Measurements from ENCODE around the gene PRR19.
A peak's percentile ranks its signal among the peaks of the same experiment; 100 is the strongest.

The PRR19 gene

GRCh38 chr19:42293948-42294347 is 8.0 kb upstream of the PRR19 start:
- H3K27ac Mint-ChIP-seq = no peak overlapping the region
- no peaks in the 10 kb centered on the region for H3K27me3 Mint-ChIP-seq
- no peaks in the 10 kb centered on the region for H3K36me3 Mint-ChIP-seq

GRCh38 chr19:42294471-42295137 is 7.3 kb upstream of the PRR19 start:
- Mint-ChIP-seq H3K27ac (no peak overlapping the region), H3K36me3 (no peaks in the 10 kb centered on the region), H3K27me3 (no peaks in the 10 kb centered on the region), H3K4me3 (no peak overlapping the region), H3K4me1 (ENCODE audit: low read depth) (peaks cover 7% of the 10 kb centered on the region), H3K9me3 (ENCODE audit: low read depth) (no peaks in the 10 kb centered on the region)

More at GRCh38 chr19:42293948-42294347, 8.0 kb upstream of the PRR19 start:
- H3K4me1 Mint-ChIP-seq (ENCODE audit: low read depth) = peaks cover 7% of the 10 kb centered on the region
- no peak overlapping the region for H3K4me3 Mint-ChIP-seq
- H3K9me3 Mint-ChIP-seq (ENCODE audit: low read depth) = no peaks in the 10 kb centered on the region

GRCh38 chr19:42295342-42295741 is 6.6 kb upstream of the PRR19 start:
- no peak overlapping the region for H3K27ac Mint-ChIP-seq
- H3K36me3 Mint-ChIP-seq = no peaks in the 10 kb centered on the region
- no peaks in the 10 kb centered on the region for H3K27me3 Mint-ChIP-seq
- peaks cover 9% of the 10 kb centered on the region for H3K4me1 Mint-ChIP-seq (ENCODE audit: low read depth)
- no peaks in the 10 kb centered on the region for H3K9me3 Mint-ChIP-seq (ENCODE audit: low read depth)
- no peak overlapping the region for H3K4me3 Mint-ChIP-seq

- H3K27me3 Mint-ChIP-seq = no peaks in the 10 kb centered on the region
- H3K4me1 Mint-ChIP-seq (ENCODE audit: low read depth) = peaks cover 9% of the 10 kb centered on the region
- no peak overlapping the region for H3K4me3 Mint-ChIP-seq
- H3K27ac Mint-ChIP-seq = no peak overlapping the region
- H3K36me3 Mint-ChIP-seq = no peaks in the 10 kb centered on the region
- no peaks in the 10 kb centered on the region for H3K9me3 Mint-ChIP-seq (ENCODE audit: low read depth)
These were observed 6.0 kb upstream of the PRR19 start for GRCh38 chr19:42295831-42296525.

GRCh38 chr19:42297039-42297438 is 4.9 kb upstream of the PRR19 start:
- Mint-ChIP-seq H3K4me1 (ENCODE audit: low read depth) (peaks cover 11% of the 10 kb centered on the region), H3K27ac (no peak overlapping the region), H3K9me3 (ENCODE audit: low read depth) (no peaks in the 10 kb centered on the region), H3K4me3 (no peak overlapping the region), H3K27me3 (no peaks in the 10 kb centered on the region), H3K36me3 (no peaks in the 10 kb centered on the region)

- no peaks in the 10 kb centered on the region for H3K27me3 Mint-ChIP-seq
- peaks cover 19% of the 10 kb centered on the region for H3K4me1 Mint-ChIP-seq (ENCODE audit: low read depth)
- no peaks in the 10 kb centered on the region for H3K36me3 Mint-ChIP-seq
- H3K9me3 Mint-ChIP-seq (ENCODE audit: low read depth) = no peaks in the 10 kb centered on the region
- peak overlapping the region; percentile 89 for H3K4me3 Mint-ChIP-seq
- peak overlapping the region; percentile 90 for H3K27ac Mint-ChIP-seq
These were observed 1.2 kb downstream of the PRR19 start for GRCh38 chr19:42303101-42303464.

- Mint-ChIP-seq H3K4me3 (no peak overlapping the region), H3K27ac (no peak overlapping the region)
These were observed 1.9 kb downstream of the PRR19 start for GRCh38 chr19:42303876-42304275.

GRCh38 chr19:42306646-42307045 is 4.7 kb downstream of the PRR19 start:
- peaks cover 4% of the 10 kb centered on the region for H3K27me3 Mint-ChIP-seq
- H3K4me3 Mint-ChIP-seq = no peak overlapping the region
- no peak overlapping the region for H3K27ac Mint-ChIP-seq
- H3K9me3 Mint-ChIP-seq (ENCODE audit: low read depth) = no peaks in the 10 kb centered on the region
- H3K36me3 Mint-ChIP-seq = no peaks in the 10 kb centered on the region
- peaks cover 12% of the 10 kb centered on the region for H3K4me1 Mint-ChIP-seq (ENCODE audit: low read depth)

More at GRCh38 chr19:42303876-42304275, 1.9 kb downstream of the PRR19 start:
- no peaks in the 10 kb centered on the region for H3K27me3 Mint-ChIP-seq
- H3K36me3 Mint-ChIP-seq = no peaks in the 10 kb centered on the region
- H3K4me1 Mint-ChIP-seq (ENCODE audit: low read depth) = peaks cover 19% of the 10 kb centered on the region
- no peaks in the 10 kb centered on the region for H3K9me3 Mint-ChIP-seq (ENCODE audit: low read depth)

- Mint-ChIP-seq H3K4me3 (no peak overlapping the region), H3K36me3 (no peaks in the 10 kb centered on the region), H3K9me3 (ENCODE audit: low read depth) (no peaks in the 10 kb centered on the region), H3K4me1 (ENCODE audit: low read depth) (peaks cover 14% of the 10 kb centered on the region), H3K27ac (no peak overlapping the region), H3K27me3 (peaks cover 11% of the 10 kb centered on the region)
These were observed 7.8 kb downstream of the PRR19 start for GRCh38 chr19:42309686-42310085.

GRCh38 chr19:42311657-42312056 is 9.7 kb downstream of the PRR19 start:
- Mint-ChIP-seq H3K4me1 (ENCODE audit: low read depth) (peaks cover 14% of the 10 kb centered on the region), H3K4me3 (no peak overlapping the region), H3K27me3 (peaks cover 13% of the 10 kb centered on the region), H3K27ac (no peak overlapping the region), H3K36me3 (no peaks in the 10 kb centered on the region), H3K9me3 (ENCODE audit: low read depth) (no peaks in the 10 kb centered on the region)

- peaks cover 19% of the 10 kb centered on the region for H3K4me1 Mint-ChIP-seq (ENCODE audit: low read depth)
- H3K4me3 Mint-ChIP-seq = peak overlapping the region; percentile 80
- H3K36me3 Mint-ChIP-seq = no peaks in the 10 kb centered on the region
- peaks cover 13% of the 10 kb centered on the region for H3K27me3 Mint-ChIP-seq
- no peak overlapping the region for H3K27ac Mint-ChIP-seq
- H3K9me3 Mint-ChIP-seq (ENCODE audit: low read depth) = no peaks in the 10 kb centered on the region
These were observed 10.4 kb downstream of the PRR19 start for GRCh38 chr19:42312370-42312769.

GRCh38 chr19:42313096-42313839 is 11.3 kb downstream of the PRR19 start, which contains the start of gene TMEM145:
Gene TMEM145, plus strand, starts transcription at chr19:42313309. Its CDS starts 68 bp downstream, at chr19:42313377.
- Mint-ChIP-seq H3K4me3 (peak within 1 kb of the TSS; percentile 80), H3K27me3 (peaks cover 13% of the 10 kb centered on the region), H3K27ac (no peak within 1 kb of the TSS), H3K4me1 (ENCODE audit: low read depth) (peaks cover 19% of the 10 kb centered on the region), H3K36me3 (no peaks in the 10 kb centered on the region), H3K9me3 (ENCODE audit: low read depth) (no peaks in the 10 kb centered on the region)

GRCh38 chr19:42313840-42314755 is 12.2 kb downstream of the PRR19 start:
- H3K9me3 Mint-ChIP-seq (ENCODE audit: low read depth) = no peaks in the 10 kb centered on the region
- H3K4me1 Mint-ChIP-seq (ENCODE audit: low read depth) = peaks cover 19% of the 10 kb centered on the region
- H3K36me3 Mint-ChIP-seq = no peaks in the 10 kb centered on the region
- no peak overlapping the region for H3K27ac Mint-ChIP-seq
- peak overlapping the region; percentile 56 for H3K4me3 Mint-ChIP-seq
- H3K27me3 Mint-ChIP-seq = peaks cover 13% of the 10 kb centered on the region

GRCh38 chr19:42315024-42315423 is 13.1 kb downstream of the PRR19 start:
- Mint-ChIP-seq H3K36me3 (no peaks in the 10 kb centered on the region), H3K27ac (no peak overlapping the region), H3K9me3 (ENCODE audit: low read depth) (no peaks in the 10 kb centered on the region), H3K4me3 (peak overlapping the region; percentile 51), H3K4me1 (ENCODE audit: low read depth) (peaks cover 19% of the 10 kb centered on the region), H3K27me3 (peaks cover 13% of the 10 kb centered on the region)

Data from activated naive CD8-positive, alpha-beta T cell (primary cell).